ENCODE data around the gene TMEM62. TPM values are rescaled to one million over a fixed set of nuclear protein-coding genes. Genes with fewer than 3 reads are reported as not detected.

TMEM62 gene
- total RNA-seq, 2 experiments from 2014 or later = 24.2 to 27.4 TPM

DNA sequence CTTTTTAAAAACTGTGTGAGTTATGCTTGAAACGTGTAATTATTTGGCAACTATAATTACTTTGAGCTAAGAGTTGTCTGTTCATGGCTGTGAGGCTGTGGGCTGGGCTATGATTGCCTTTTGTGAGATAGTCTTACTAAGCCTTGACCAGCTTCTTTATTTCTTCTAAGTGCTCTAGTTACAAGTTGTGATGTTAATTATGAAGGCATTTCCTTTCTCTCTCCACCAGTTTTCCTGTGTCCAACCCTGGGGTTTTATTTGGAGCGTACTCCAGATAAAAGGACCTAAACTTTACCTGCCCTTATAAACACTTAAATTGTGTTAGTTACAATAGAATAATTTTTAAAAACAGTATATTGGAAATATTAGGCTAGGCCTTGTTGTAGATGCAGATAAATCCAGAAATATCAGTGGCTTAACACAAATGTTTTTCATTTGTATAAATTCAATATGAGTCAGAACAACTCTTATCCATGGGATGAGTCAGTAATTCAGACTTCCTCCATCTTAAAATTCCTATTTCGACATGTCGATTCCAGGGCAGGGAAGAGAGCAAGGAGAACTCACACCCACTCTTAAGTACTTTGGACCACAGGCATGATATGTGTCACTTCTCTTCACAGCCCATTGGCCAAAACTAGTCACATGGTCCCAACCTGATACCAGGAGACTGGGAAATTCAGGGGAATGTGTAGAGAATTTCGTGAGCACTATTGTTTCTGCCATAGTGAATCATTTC lies 17.0 kb downstream of the TMEM62 start:
- Histone ChIP-seq H3K36me3 (ENCODE audit: insufficient read depth, low read length) (peaks cover 97% of the 10 kb centered on the region), H3K9me2 (ENCODE audit: insufficient read depth, low read length) (no peaks in the 10 kb centered on the region), H3K27ac (ENCODE audit: low read depth, low read length, poor library complexity, severe bottlenecking) (no peak overlapping the region), H3K79me2 (ENCODE audit: insufficient read depth, low read depth, low read length) (no peaks in the 10 kb centered on the region), H4K20me1 (ENCODE audit: insufficient read depth, low read length) (no peaks in the 10 kb centered on the region), H3K4me3 (ENCODE audit: low read depth, low read length, poor library complexity, severe bottlenecking) (no peak overlapping the region), H2AFZ (ENCODE audit: low read length) (no peak overlapping the region), H3K9me3 (ENCODE audit: low read length) (no peaks in the 10 kb centered on the region), H3K4me2 (ENCODE audit: low read length) (no peak overlapping the region), H3K4me1 (ENCODE audit: insufficient read depth, low read length, poor library complexity, severe bottlenecking) (no peaks in the 10 kb centered on the region)
- ChIA-PET CTCF (ENCODE audit: unreplicated experiment) (no interaction called here), POLR2A (interaction anchor here (0.5 to 0.7 kb wide), 2 partner anchors 19 to 206 kb away, joined by 4 to 6 read pairs; no protein-coding TSS in a partner anchor)
- no peak for TF ChIP-seq EZH2phosphoT487 (IDR thresholded peaks at IDR 0.05; ENCODE audit: borderline replicate concordance, low read depth, low read length)
- TF ChIP-seq, protein P1, sequence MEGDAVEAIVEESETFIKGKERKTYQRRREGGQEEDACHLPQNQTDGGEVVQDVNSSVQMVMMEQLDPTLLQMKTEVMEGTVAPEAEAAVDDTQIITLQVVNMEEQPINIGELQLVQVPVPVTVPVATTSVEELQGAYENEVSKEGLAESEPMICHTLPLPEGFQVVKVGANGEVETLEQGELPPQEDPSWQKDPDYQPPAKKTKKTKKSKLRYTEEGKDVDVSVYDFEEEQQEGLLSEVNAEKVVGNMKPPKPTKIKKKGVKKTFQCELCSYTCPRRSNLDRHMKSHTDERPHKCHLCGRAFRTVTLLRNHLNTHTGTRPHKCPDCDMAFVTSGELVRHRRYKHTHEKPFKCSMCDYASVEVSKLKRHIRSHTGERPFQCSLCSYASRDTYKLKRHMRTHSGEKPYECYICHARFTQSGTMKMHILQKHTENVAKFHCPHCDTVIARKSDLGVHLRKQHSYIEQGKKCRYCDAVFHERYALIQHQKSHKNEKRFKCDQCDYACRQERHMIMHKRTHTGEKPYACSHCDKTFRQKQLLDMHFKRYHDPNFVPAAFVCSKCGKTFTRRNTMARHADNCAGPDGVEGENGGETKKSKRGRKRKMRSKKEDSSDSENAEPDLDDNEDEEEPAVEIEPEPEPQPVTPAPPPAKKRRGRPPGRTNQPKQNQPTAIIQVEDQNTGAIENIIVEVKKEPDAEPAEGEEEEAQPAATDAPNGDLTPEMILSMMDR (conservative IDR thresholded peaks at IDR 0.05; ENCODE audit: low read length) = no peak
- no peak for DNase-seq (ENCODE audit: low spot score)
- no TSS peak for BruUV-seq (replicated peaks)
- intact Hi-C loops (cut with micrococcal nuclease; ENCODE audit: unreplicated experiment) = no loop called here

DNA sequence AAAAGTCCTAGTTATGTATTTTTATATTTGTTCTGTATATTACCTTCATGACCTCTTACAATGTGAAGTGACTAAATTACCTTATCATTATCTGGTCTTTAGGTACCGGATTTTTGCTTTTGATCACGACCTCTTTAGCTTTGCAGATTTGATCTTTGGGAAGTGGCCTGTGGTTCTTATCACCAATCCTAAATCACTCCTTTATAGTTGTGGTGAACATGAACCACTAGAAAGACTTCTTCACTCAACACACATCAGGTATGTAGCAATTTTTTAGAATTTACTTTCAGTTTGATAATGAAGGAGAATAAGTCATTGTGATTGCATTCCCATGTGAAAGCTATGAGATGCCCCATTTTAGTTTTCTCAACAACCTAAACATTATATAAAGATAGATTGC lies 18.3 kb downstream of the TMEM62 start:
- no peaks in the 10 kb centered on the region for H4K20me1 ChIP-seq (ENCODE audit: insufficient read depth, low read length)
- no peaks in the 10 kb centered on the region for H3K9me3 ChIP-seq (ENCODE audit: low read length)
- H3K4me2 ChIP-seq (ENCODE audit: low read length) = no peak overlapping the region
- H3K4me3 ChIP-seq (ENCODE audit: low read depth, low read length, poor library complexity, severe bottlenecking) = no peak overlapping the region
- peaks cover 98% of the 10 kb centered on the region for H3K36me3 ChIP-seq (ENCODE audit: insufficient read depth, low read length)
- DNase-seq (ENCODE audit: low spot score) = no peak
- ChIA-PET CTCF (ENCODE audit: unreplicated experiment) (no interaction called here), POLR2A (no interaction called here)
- no peak overlapping the region for H2AFZ ChIP-seq (ENCODE audit: low read length)
- BruUV-seq (replicated peaks) = no TSS peak
- no peak overlapping the region for H3K27ac ChIP-seq (ENCODE audit: low read depth, low read length, poor library complexity, severe bottlenecking)
- no peaks in the 10 kb centered on the region for H3K79me2 ChIP-seq (ENCODE audit: insufficient read depth, low read depth, low read length)
- H3K9me2 ChIP-seq (ENCODE audit: insufficient read depth, low read length) = no peaks in the 10 kb centered on the region
- intact Hi-C loops (cut with micrococcal nuclease; ENCODE audit: unreplicated experiment) = no loop called here
- no peaks in the 10 kb centered on the region for H3K4me1 ChIP-seq (ENCODE audit: insufficient read depth, low read length, poor library complexity, severe bottlenecking)
- TF ChIP-seq, protein P1 (conservative IDR thresholded peaks at IDR 0.05; ENCODE audit: low read length) = no peak
- TF ChIP-seq EZH2phosphoT487 (IDR thresholded peaks at IDR 0.05; ENCODE audit: borderline replicate concordance, low read depth, low read length) = no peak

DNA sequence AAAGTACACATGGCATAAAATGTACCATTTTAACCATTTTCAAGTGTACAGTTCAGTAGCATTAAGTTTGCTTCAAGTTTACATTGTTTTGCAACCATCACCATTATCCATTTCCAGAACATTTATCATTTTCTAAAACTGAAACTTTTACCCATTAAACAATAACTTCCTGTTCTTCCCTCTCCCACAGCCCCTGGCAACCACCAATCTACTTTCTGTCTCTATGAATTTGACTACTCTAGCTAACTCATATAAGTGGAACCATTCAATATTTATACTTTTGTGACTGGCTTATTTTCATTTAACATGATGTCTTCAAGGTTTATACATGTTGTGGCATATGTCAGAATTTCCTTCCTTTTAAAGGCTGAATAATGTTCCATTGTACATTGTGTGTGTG lies 19.9 kb downstream of the TMEM62 start:
- ChIA-PET POLR2A (no interaction called here), CTCF (ENCODE audit: unreplicated experiment) (no interaction called here)
- Histone ChIP-seq H4K20me1 (ENCODE audit: insufficient read depth, low read length) (no peaks in the 10 kb centered on the region), H3K36me3 (ENCODE audit: insufficient read depth, low read length) (peaks cover 97% of the 10 kb centered on the region), H3K4me1 (ENCODE audit: insufficient read depth, low read length, poor library complexity, severe bottlenecking) (no peaks in the 10 kb centered on the region), H3K27ac (ENCODE audit: low read depth, low read length, poor library complexity, severe bottlenecking) (no peak overlapping the region), H3K4me3 (ENCODE audit: low read depth, low read length, poor library complexity, severe bottlenecking) (no peak overlapping the region), H3K9me3 (ENCODE audit: low read length) (no peaks in the 10 kb centered on the region), H3K4me2 (ENCODE audit: low read length) (no peak overlapping the region), H2AFZ (ENCODE audit: low read length) (no peak overlapping the region), H3K79me2 (ENCODE audit: insufficient read depth, low read depth, low read length) (no peaks in the 10 kb centered on the region), H3K9me2 (ENCODE audit: insufficient read depth, low read length) (no peaks in the 10 kb centered on the region)
- intact Hi-C loops (cut with micrococcal nuclease; ENCODE audit: unreplicated experiment) = no loop called here
- BruUV-seq (replicated peaks) = no TSS peak
- DNase-seq (ENCODE audit: low spot score) = no peak
- TF ChIP-seq EZH2phosphoT487 (IDR thresholded peaks at IDR 0.05; ENCODE audit: borderline replicate concordance, low read depth, low read length) = no peak
- TF ChIP-seq, protein P1 (conservative IDR thresholded peaks at IDR 0.05; ENCODE audit: low read length) = no peak
